Measurements from ENCODE around the gene SAMHD1. TPM values are rescaled to one million over a fixed set of nuclear protein-coding genes. Genes with fewer than 3 reads are reported as not detected.

SAMHD1 gene
- polyA plus RNA-seq, 2 of the 4 experiments (the other 2 are of a cell fraction), result 9.8 to 11.7 TPM

GRCh38 chr20:36984257-36984638 lies 32.7 kb upstream of the SAMHD1 start:
- no peaks in the 10 kb centered on the region for H3K9me3 ChIP-seq
- H3K4me3 ChIP-seq, result no peak overlapping the region
- WGBS (ENCODE audit: missing lambda C conversion rate), result 78% methylated on average over 6 of the region's 6 CpGs
- no peak for DNase-seq (ENCODE audit: low read depth in 1 of 2, low spot score in 1 of 2)
- H3K27ac ChIP-seq, result no peak overlapping the region
- H3K4me1 ChIP-seq, result no peaks in the 10 kb centered on the region
- FAIRE-seq, result no peak
- CTCF ChIA-PET, result no interaction called here
- H3K4me2 ChIP-seq, result no peak overlapping the region
- TF ChIP-seq RFX5 (IDR thresholded peaks at IDR 0.05) (no peak), ZSCAN20 (CRISPR knock-in tag; IDR thresholded peaks at IDR 0.05) (no peak), EHF (CRISPR knock-in tag; IDR thresholded peaks at IDR 0.05) (no peak), TFCP2L1 (CRISPR knock-in tag; IDR thresholded peaks at IDR 0.05) (no peak), MAZ (IDR thresholded peaks at IDR 0.05; ENCODE audit: borderline replicate concordance, low read depth, low read length) (no peak), HMGXB4 (CRISPR knock-in tag; IDR thresholded peaks at IDR 0.05; ENCODE audit: borderline replicate concordance) (no peak), KDM1A (IDR thresholded peaks at IDR 0.05; ENCODE audit: low read depth) (no peak), HES2 (IDR thresholded peaks at IDR 0.05) (no peak), MAFK (IDR thresholded peaks at IDR 0.05; ENCODE audit: partially characterized antibody) (no peak), GATA3 (IDR thresholded peaks at IDR 0.05; ENCODE audit: borderline replicate concordance) (no peak), RNF2 (IDR thresholded peaks at IDR 0.05; ENCODE audit: borderline replicate concordance, low read depth) (no peak), CEBPB (IDR thresholded peaks at IDR 0.05) (no peak), KDM5A (IDR thresholded peaks at IDR 0.05) (no peak), NPAS2 (CRISPR knock-in tag; IDR thresholded peaks at IDR 0.05; ENCODE audit: borderline replicate concordance) (no peak), NFE2L2 (conservative IDR thresholded peaks at IDR 0.05; ENCODE audit: low read length) (no peak), PHF8 (IDR thresholded peaks at IDR 0.05; ENCODE audit: borderline replicate concordance, low read depth) (no peak), CBX8 (IDR thresholded peaks at IDR 0.05) (no peak), PBX3 (IDR thresholded peaks at IDR 0.05) (no peak), CHD4 (IDR thresholded peaks at IDR 0.05; ENCODE audit: borderline replicate concordance) (no peak), RCOR1 (IDR thresholded peaks at IDR 0.05; ENCODE audit: low read depth, low read length) (no peak)
- POLR2A ChIA-PET, result no interaction called here
- ATAC-seq, result no peak

- H3K9me3 ChIP-seq, result no peaks in the 10 kb centered on the region
- WGBS (ENCODE audit: missing lambda C conversion rate), result 41% methylated on average over 3 of the region's 3 CpGs
- H3K4me2 ChIP-seq, result no peak overlapping the region
- POLR2A ChIA-PET, result no interaction called here
- no peak for DNase-seq (ENCODE audit: low read depth in 1 of 2, low spot score in 1 of 2)
- no peak for FAIRE-seq
- no peaks in the 10 kb centered on the region for H3K4me1 ChIP-seq
- no peak for ATAC-seq
- H3K27ac ChIP-seq, result no peak overlapping the region
- CTCF ChIA-PET, result interaction anchor here (1.2 kb wide), 1 partner anchor 10 kb away, joined by 3 read pairs; no protein-coding TSS in a partner anchor
- H3K4me3 ChIP-seq, result no peak overlapping the region
- TF ChIP-seq CHD2 (IDR thresholded peaks at IDR 0.05; ENCODE audit: low read length, partially characterized antibody) (no peak), EP300 (IDR thresholded peaks at IDR 0.05) (no peak), RNF2 (IDR thresholded peaks at IDR 0.05; ENCODE audit: borderline replicate concordance, low read depth) (no peak), CEBPB (IDR thresholded peaks at IDR 0.05) (no peak), CBX2 (IDR thresholded peaks at IDR 0.05; ENCODE audit: borderline replicate concordance, low read depth) (no peak), REST (IDR thresholded peaks at IDR 0.05) (no peak)
Measured at GRCh38 chr20:36975099-36975818, 23.8 kb upstream of the SAMHD1 start.

Measured in A549 (cell line).